ENCODE measurements around the gene ANKRD55. TPM values are rescaled to one million over a fixed set of nuclear protein-coding genes. Genes with fewer than 3 reads are reported as not detected.

ANKRD55 gene
- total and polyA plus RNA-seq, 2 of the 8 experiments (the other 6 are each of a cell fraction or from before 2014, with no cell fraction given), result not detected

DNA sequence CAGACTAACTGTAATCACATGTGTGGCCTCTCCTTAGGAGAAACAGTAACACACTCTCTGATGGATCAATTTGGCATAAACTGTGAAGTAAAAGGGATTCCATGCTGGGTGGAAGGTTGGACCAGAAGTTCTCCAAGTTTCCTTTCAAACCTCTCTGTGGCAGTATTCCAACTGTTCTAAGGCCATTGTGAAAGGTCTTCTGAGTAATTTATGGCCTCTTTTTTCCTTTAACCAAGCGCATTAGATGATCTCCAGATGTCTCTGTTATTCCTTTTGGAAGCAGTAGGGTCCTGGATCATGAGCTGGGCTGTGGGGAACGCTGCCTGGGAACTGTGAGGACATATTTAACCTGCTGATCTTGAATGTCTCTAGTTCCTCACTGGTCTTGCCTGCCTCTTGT lies 157.8 kb downstream of the ANKRD55 start:
- 93% methylated on average over 2 of the region's 2 CpGs; no CpG with 5 or more reads in 1 of the 2 experiments for WGBS, 2 experiments (ENCODE audit: extremely low coverage in 1 of 2, insufficient coverage in 1 of 2, insufficient read length in 1 of 2, insufficient replicate concordance in 2 of 2, low coverage in 1 of 2, low lambda C conversion rate in 2 of 2, missing lambda C conversion rate in 1 of 2)
- H3K27ac ChIP-seq (ENCODE audit: low read depth, low read length), result no peak overlapping the region
- POLR2A ChIA-PET (ENCODE audit: partially characterized antibody), result no interaction called here
- TF ChIP-seq CHD1 (IDR thresholded peaks at IDR 0.05; ENCODE audit: low read depth, low read length) (no peak), CBX8 (IDR thresholded peaks at IDR 0.05; ENCODE audit: borderline replicate concordance, low read depth, low read length) (no peak), BACH1 (IDR thresholded peaks at IDR 0.05; ENCODE audit: low read length) (no peak), SP2 (IDR thresholded peaks at IDR 0.05; ENCODE audit: low read length) (no peak), SP1 (IDR thresholded peaks at IDR 0.05; ENCODE audit: low read depth, low read length) (no peak), E2F6 (IDR thresholded peaks at IDR 0.05) (no peak), POLR2A (IDR thresholded peaks at IDR 0.05; ENCODE audit: control extremely low read depth in 1 of 2, low read depth in 2 of 2, low read length in 2 of 2) (no peak), CTCF (IDR thresholded peaks at IDR 0.05; ENCODE audit: control extremely low read depth in 1 of 3, insufficient read depth in 1 of 3, low read depth in 1 of 3, low read length in 3 of 3) (no peak), RAD21 (IDR thresholded peaks at IDR 0.05 in 1 of 2, conservative IDR thresholded peaks at IDR 0.05 in 1 of 2; ENCODE audit: low read depth in 2 of 2, low read length in 2 of 2) (no peak), NRF1 (IDR thresholded peaks at IDR 0.05; ENCODE audit: low read depth, low read length) (no peak), TAF7 (optimal IDR thresholded peaks at IDR 0.05; ENCODE audit: borderline replicate concordance, low read depth, low read length) (no peak), POLR2AphosphoS5 (IDR thresholded peaks at IDR 0.05; ENCODE audit: low read depth, low read length) (no peak), SRF (IDR thresholded peaks at IDR 0.05; ENCODE audit: low read depth, low read length) (no peak)

More for the DNA sequence above, 157.8 kb downstream of the ANKRD55 start:
- Histone ChIP-seq H3K4me2 (ENCODE audit: insufficient read depth in 1 of 2, low read depth in 2 of 2, low read length in 2 of 2) (no peak overlapping the region), H2BK120ac (replicated peaks; ENCODE audit: low read depth, low read length) (no peak overlapping the region), H4K8ac (ENCODE audit: extremely low read depth, insufficient read depth, low read length) (no peak overlapping the region), H2BK15ac (ENCODE audit: low read length) (no peak overlapping the region), H3K27me3 (replicated peaks in 1 of 4; ENCODE audit: control insufficient read depth in 3 of 4, extremely low read depth in 1 of 4, insufficient read depth in 3 of 4, low read length in 3 of 4) (no peaks in the 10 kb centered on the region), H4K20me1 (replicated peaks in 1 of 2; ENCODE audit: control insufficient read depth in 1 of 2, insufficient read depth in 2 of 2, low read length in 2 of 2) (no peaks in the 10 kb centered on the region), H3K4me1 (replicated peaks in 1 of 4; ENCODE audit: control insufficient read depth in 3 of 4, insufficient read depth in 4 of 4, low read length in 3 of 4) (no peaks in the 10 kb centered on the region), H2BK20ac (ENCODE audit: low read length) (no peak overlapping the region), H3K9me3 (ENCODE audit: insufficient read depth in 2 of 2, low read depth in 1 of 2, low read length in 1 of 2) (no peaks in the 10 kb centered on the region), H2AK5ac (ENCODE audit: low read depth, low read length) (no peak overlapping the region), H2BK5ac (ENCODE audit: low read depth, low read length) (no peak overlapping the region), H4K5ac (ENCODE audit: insufficient read length, low read depth, low read length) (no peak overlapping the region), H4K91ac (replicated peaks; ENCODE audit: insufficient read length, low read length) (no peak overlapping the region), H3K23ac (ENCODE audit: insufficient read length) (no peak overlapping the region), H3K4ac (replicated peaks; ENCODE audit: insufficient read length, low read depth, low read length) (no peak overlapping the region), H3K18ac (ENCODE audit: extremely low read depth, low read length) (no peak overlapping the region), H3K56ac (replicated peaks; ENCODE audit: insufficient read length, low read depth, low read length) (no peak overlapping the region), H3K9ac (replicated peaks in 1 of 4; ENCODE audit: extremely low read depth in 1 of 4, low read depth in 3 of 4, low read length in 3 of 4) (no peak overlapping the region), H3K4me3 (ENCODE audit: extremely low read depth in 1 of 4, insufficient read depth in 2 of 4, low read depth in 3 of 4, low read length in 4 of 4) (no peak overlapping the region), H3K79me2 (ENCODE audit: control insufficient read depth in 1 of 2, insufficient read depth in 2 of 2, low read length in 2 of 2) (no peaks in the 10 kb centered on the region), H3K36me3 (ENCODE audit: control insufficient read depth in 2 of 4, insufficient read depth in 4 of 4, low read length in 3 of 4) (no peaks in the 10 kb centered on the region), H2BK12ac (ENCODE audit: low read depth, low read length) (no peak overlapping the region), H2AFZ (ENCODE audit: low read length) (no peak overlapping the region), H3K14ac (ENCODE audit: insufficient read length) (no peak overlapping the region), H3K23me2 (ENCODE audit: low read depth, low read length) (no peaks in the 10 kb centered on the region), H3K79me1 (ENCODE audit: low read depth, low read length) (no peaks in the 10 kb centered on the region)
- FAIRE-seq, result no peak
- no peak for DNase-seq (ENCODE audit: low read depth in 1 of 2, low spot score in 2 of 2)
- CTCF ChIA-PET (ENCODE audit: partially characterized antibody), result no interaction called here
